HepG2 (cell line): ENCODE measurements around the gene KCNK18.

Experiments used
- CTCF ChIP-seq: sonication (generic); formaldehyde crosslinking; IDR thresholded peaks from 2 replicates; pipeline ENCODE4 v1.5.0; 2020; ENCODE audit warnings: mild to moderate bottlenecking, missing genetic modification reagents, moderate library complexity
- E2F1 ChIP-seq: sonication (generic); formaldehyde crosslinking; IDR thresholded peaks from 2 replicates; pipeline ENCODE4 v1.5.0; 2020; ENCODE audit warnings: missing genetic modification reagents
- POLR2AphosphoS5 ChIP-seq: IDR thresholded peaks from 2 replicates; pipeline ENCODE4 v1.6.1; 2012; ENCODE audit warnings: low read depth, low read length
- SMAD9 ChIP-seq: sonication (generic); formaldehyde crosslinking; IDR thresholded peaks from 2 replicates; pipeline ENCODE4 v1.5.1; 2020; ENCODE audit warnings: mild to moderate bottlenecking, missing genetic modification reagents
- SUZ12 ChIP-seq: fragments of 150-350 bp; IDR thresholded peaks from 2 replicates; pipeline ENCODE4 v1.6.1; 2014; ENCODE audit warnings: low read depth, low read length
- TGIF2 ChIP-seq: IDR thresholded peaks from 2 replicates; pipeline ENCODE4 v1.6.1; 2016; ENCODE audit warnings: control low read depth, missing compliant biosample characterization
- ZBTB2 ChIP-seq: sonication (generic); formaldehyde crosslinking; IDR thresholded peaks from 2 replicates; pipeline ENCODE4 v1.8.0; 2022; ENCODE audit warnings: low read depth, missing genetic modification reagents
- ZNF24 ChIP-seq: fragments of 450-650 bp; IDR thresholded peaks from 2 replicates; pipeline ENCODE4 v1.6.1; 2017; ENCODE audit warnings: antibody characterized with exemption, mild to moderate bottlenecking
- ZNF407 ChIP-seq: sonication (generic); formaldehyde crosslinking; IDR thresholded peaks from one replicate; pipeline ENCODE4 v1.5.1; 2020; ENCODE audit warnings: mild to moderate bottlenecking, missing genetic modification reagents; ENCODE audit errors: not compliant biosample characterization

- TF ChIP-seq TGIF2 (CRISPR knock-in tag): no peak
- no peak for TF ChIP-seq ZNF24
- TF ChIP-seq ZBTB2 (CRISPR knock-in tag): no peak
- no peak for TF ChIP-seq SMAD9
- TF ChIP-seq SUZ12: no peak
- no peak for TF ChIP-seq POLR2AphosphoS5
- peak; percentile 77 for TF ChIP-seq CTCF (CRISPR knock-in tag)
- TF ChIP-seq E2F1: no peak
- no peak for TF ChIP-seq ZNF407 (CRISPR knock-in tag)
These were observed 31.5 kb upstream of the KCNK18 start for GRCh38 chr10:117165538-117166417.
